Thyroid gland (tissue), 4 donors: ENCODE results near the gene DDC.

Source experiments
- CTCF ChIP-seq, 6 experiments: fragments of 200-600 bp in 3 of 6; fragments of 450-650 bp in 3 of 6; sonication (generic) in 3 of 6; IDR thresholded peaks; one replicate each; pipeline ENCODE4 v1.5.1; 2016 to 2019; ENCODE audit warnings: antibody characterized with exemption in 6 of 6, mild to moderate bottlenecking in 2 of 6, inconsistent platforms in 1 of 6, moderate library complexity in 1 of 6
- POLR2A ChIP-seq, 2 donors: fragments of 450-650 bp; IDR thresholded peaks; one replicate each; pipeline ENCODE4 v1.6.1; 2017; ENCODE audit warnings: antibody characterized with exemption in 2 of 2, mild to moderate bottlenecking in 2 of 2, moderate library complexity in 1 of 2

DNA sequence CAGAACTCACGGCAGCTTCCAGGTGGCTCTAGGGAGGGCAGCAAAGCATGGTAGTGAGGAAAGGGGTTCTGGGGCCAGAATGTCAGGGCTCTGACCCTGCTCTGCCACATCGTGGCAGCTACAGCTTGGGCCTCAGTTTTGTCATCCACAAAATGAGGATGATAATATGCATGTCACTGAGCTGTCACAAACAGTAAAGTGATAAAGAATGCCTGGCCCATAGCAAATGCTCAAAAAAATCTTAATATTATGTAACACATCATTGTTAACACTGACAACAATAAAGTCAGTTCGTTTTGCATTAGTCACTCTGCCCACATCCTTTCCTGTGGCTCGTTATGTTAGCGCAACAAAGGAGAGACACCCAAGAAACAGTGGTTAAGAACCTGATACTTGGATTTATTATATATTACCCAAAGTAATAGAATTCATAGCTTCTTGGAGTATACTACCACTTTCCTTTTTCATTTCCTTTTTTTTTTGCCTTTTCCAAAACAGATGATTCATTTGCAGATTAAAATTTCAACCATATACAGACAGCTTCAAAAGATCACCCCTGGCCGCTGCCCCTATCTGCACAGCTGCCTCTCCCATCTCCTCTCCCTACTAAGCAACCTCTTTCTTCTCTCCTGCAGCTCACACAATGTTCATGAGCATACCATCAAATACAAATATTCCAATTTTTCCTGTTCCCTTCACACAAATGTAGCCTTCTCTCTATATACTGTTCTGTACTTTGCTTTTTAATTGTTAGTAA lies 45.5 kb upstream of the DDC start:
- TF ChIP-seq CTCF (IDR thresholded peaks at IDR 0.05) = no peak
- no peak for TF ChIP-seq POLR2A (IDR thresholded peaks at IDR 0.05)
